Liver (tissue), 9 donors: ENCODE results near the gene RPL26. TPM values are rescaled to one million over a fixed set of nuclear protein-coding genes. Genes with fewer than 3 reads are reported as not detected.

Experiments
- DNase-seq: peaks from one replicate; pipeline ENCODE4 v3.0.0-alpha.2; 2017; ENCODE audit warnings: low spot score
- H3K27ac ChIP-seq, 2 donors: one replicate each; pipeline ENCODE4 v1.7.0; 2013; ENCODE audit warnings: inconsistent platforms in 2 of 2, low read length in 2 of 2, control low read depth in 1 of 2, low read depth in 1 of 2, mild to moderate bottlenecking in 1 of 2
- H3K27me3 ChIP-seq, 4 donors: one replicate each; pipeline versions ENCODE4 v1.6.1 to v1.7.0; 2013; ENCODE audit warnings: low read length in 3 of 4, inconsistent platforms in 1 of 4, mild to moderate bottlenecking in 1 of 4, moderate library complexity in 1 of 4; ENCODE audit not compliant: control insufficient read depth in 4 of 4, insufficient read depth in 4 of 4
- H3K36me3 ChIP-seq, 4 donors: one replicate each; pipeline versions ENCODE4 v1.6.1 to v1.7.0; 2013; ENCODE audit warnings: low read length in 3 of 4, mild to moderate bottlenecking in 3 of 4, low read depth in 1 of 4, moderate library complexity in 1 of 4; ENCODE audit not compliant: control insufficient read depth in 4 of 4, insufficient read depth in 3 of 4
- H3K4me1 ChIP-seq, 4 donors: one replicate each; pipeline versions ENCODE4 v1.6.1 to v1.7.0; 2013; ENCODE audit warnings: low read length in 3 of 4, mild to moderate bottlenecking in 3 of 4, moderate library complexity in 1 of 4; ENCODE audit not compliant: control insufficient read depth in 4 of 4, insufficient read depth in 4 of 4
- H3K4me3 ChIP-seq, 3 donors: one replicate each; pipeline versions ENCODE4 v1.6.1 to v1.7.0; 2013; ENCODE audit warnings: low read length in 3 of 3, control low read depth in 1 of 3, low read depth in 1 of 3, mild to moderate bottlenecking in 1 of 3
- H3K9ac ChIP-seq, 2 donors: one replicate each; pipeline ENCODE4 v1.7.0; 2013; ENCODE audit warnings: low read length in 2 of 2, mild to moderate bottlenecking in 2 of 2, moderate library complexity in 2 of 2, control low read depth in 1 of 2, low read depth in 1 of 2
- H3K9me3 ChIP-seq, 4 donors: one replicate each; pipeline versions ENCODE4 v1.6.1 to v1.7.0; 2013; ENCODE audit warnings: low read length in 3 of 4; ENCODE audit not compliant: control insufficient read depth in 4 of 4
- EGR1 ChIP-seq, 2 donors: IDR thresholded peaks; 2 replicates each; pipeline ENCODE4 v1.6.1; 2016 to 2018; ENCODE audit warnings: antibody characterized with exemption in 2 of 2, low read depth in 2 of 2
- FOXA1 ChIP-seq: IDR thresholded peaks from 2 replicates; pipeline ENCODE4 v1.6.1; 2016; ENCODE audit warnings: antibody characterized with exemption
- FOXA2 ChIP-seq: IDR thresholded peaks from 2 replicates; pipeline ENCODE4 v1.6.1; 2016; ENCODE audit warnings: antibody characterized with exemption
- GABPA ChIP-seq, 2 donors: IDR thresholded peaks in 1 of 2; conservative IDR thresholded peaks in 1 of 2; 2 replicates each; pipeline ENCODE4 v1.6.1; 2016; ENCODE audit warnings: antibody characterized with exemption in 2 of 2, mild to moderate bottlenecking in 1 of 2, moderate library complexity in 1 of 2
- HNF4A ChIP-seq, 2 donors: conservative IDR thresholded peaks; 2 replicates each; pipeline ENCODE4 v1.6.1; 2016; ENCODE audit warnings: antibody characterized with exemption in 2 of 2, mild to moderate bottlenecking in 2 of 2
- HNF4G ChIP-seq: IDR thresholded peaks from 2 replicates; pipeline ENCODE4 v1.6.1; 2016; ENCODE audit warnings: antibody characterized with exemption
- JUND ChIP-seq, 2 donors: IDR thresholded peaks; 2 replicates each; pipeline ENCODE4 v1.6.1; 2016; ENCODE audit warnings: antibody characterized with exemption in 2 of 2
- NR2F2 ChIP-seq: IDR thresholded peaks from 2 replicates; pipeline ENCODE4 v1.6.1; 2016; ENCODE audit warnings: antibody characterized with exemption
- RAD21 ChIP-seq, 2 donors: IDR thresholded peaks; 2 replicates each; pipeline ENCODE4 v1.6.1; 2016; ENCODE audit warnings: antibody characterized with exemption in 2 of 2, mild to moderate bottlenecking in 2 of 2
- RXRA ChIP-seq, 2 donors: IDR thresholded peaks; 2 replicates each; pipeline ENCODE4 v1.6.1; 2017 to 2018; ENCODE audit warnings: antibody characterized with exemption in 2 of 2, mild to moderate bottlenecking in 1 of 2
- SP1 ChIP-seq: IDR thresholded peaks from 2 replicates; pipeline ENCODE4 v1.6.1; 2018; ENCODE audit warnings: antibody characterized with exemption, mild to moderate bottlenecking
- TAF1 ChIP-seq: conservative IDR thresholded peaks from 2 replicates; pipeline ENCODE4 v1.6.1; 2016; ENCODE audit warnings: antibody characterized with exemption, mild to moderate bottlenecking
- YY1 ChIP-seq: IDR thresholded peaks from 2 replicates; pipeline ENCODE4 v1.6.1; 2016; ENCODE audit warnings: antibody characterized with exemption, mild to moderate bottlenecking
- WGBS: extraction: QIAGEN DNeasy Blood & Tissue Kit; methylation state at CpG from one replicate; pipeline ENCODE4 v1.1.7; 2013; 5-methylcytosine and 5-hydroxymethylcytosine counted together
- polyA plus RNA-seq, 2 donors: library from polyadenylated mRNA; stranded (reverse) in 1 of 2; unstranded in 1 of 2; fragments of 200-250 nt in 1 of 2; fragments of >200 nt in 1 of 2; fragmentation: Nextera tagmentation in 1 of 2; extraction: Ambion mirVana in 1 of 2; gene quantifications; one replicate each; pipeline versions ENCODE4 v1.2.1 to v1.2.3, GENCODE V29; 2013 to 2015
- total RNA-seq, 2 donors: library from RNA; depleted of rRNA; stranded (reverse); fragments of >200 nt; gene quantifications; one replicate each; pipeline ENCODE4 v1.2.3, GENCODE V29; 2014
- TF ChIP-seq, protein P1 (sequence below): IDR thresholded peaks from 2 replicates; pipeline ENCODE4 v1.6.1; 2016; ENCODE audit warnings: antibody characterized with exemption
- TF ChIP-seq, protein P2 (sequence below): IDR thresholded peaks from 2 replicates; pipeline ENCODE4 v1.6.1; 2016; ENCODE audit warnings: antibody characterized with exemption
- TF ChIP-seq, protein P3 (sequence below): fragments of 150-350 bp; IDR thresholded peaks from 2 replicates; pipeline ENCODE4 v1.5.1; 2017; ENCODE audit warnings: improper control_type of control experiment, low read depth, low read length; ENCODE audit not compliant: missing input control
- TF ChIP-seq, protein P4 (sequence below): IDR thresholded peaks from 2 replicates; pipeline ENCODE4 v1.6.1; 2016; ENCODE audit warnings: antibody characterized with exemption
- TF ChIP-seq, protein P5 (sequence below): IDR thresholded peaks from 2 replicates; pipeline ENCODE4 v1.6.1; 2016; ENCODE audit warnings: antibody characterized with exemption, mild to moderate bottlenecking
- donor health status: healthy.
- donor health status: healthy.
- donor health status: healthy.
- donor health status: healthy.
- donor health status: healthy.

RPL26 gene
- total and polyA plus RNA-seq, 4 donors, result 309 to 1,192 (median 1,053) TPM

DNA sequence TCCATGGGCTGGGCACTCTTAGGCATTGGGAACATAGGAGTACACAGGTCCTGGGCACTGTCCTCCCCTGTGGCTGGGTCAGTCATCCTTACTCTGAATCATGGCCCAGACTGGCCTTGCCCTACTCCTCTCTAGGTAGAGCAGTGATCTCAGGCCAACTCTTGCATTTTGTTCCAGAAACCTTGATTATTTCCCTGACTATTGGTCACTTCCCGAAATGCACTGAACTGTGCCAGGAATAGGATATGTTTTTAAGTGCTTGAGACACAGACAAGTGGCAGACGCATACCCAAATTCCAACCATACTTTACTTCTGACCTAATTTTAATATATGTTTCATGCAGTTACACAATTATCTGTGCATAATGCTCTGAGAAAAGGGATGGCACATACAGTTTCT, 16.8 kb downstream of the RPL26 start:
- no peak overlapping the region for H3K9ac ChIP-seq
- H3K4me3 ChIP-seq, result no peak overlapping the region
- no peak overlapping the region for H3K27ac ChIP-seq
- no peaks in the 10 kb centered on the region for H3K9me3 ChIP-seq
- DNase-seq, result no peak
- peaks cover 4 to 13% (median 10%) of the 10 kb centered on the region in 4 donors for H3K36me3 ChIP-seq
- TF ChIP-seq YY1 (no peak), RAD21 (IDR thresholded peaks at IDR 0.05) (no peak), FOXA2 (no peak), HNF4A (conservative IDR thresholded peaks at IDR 0.05) (no peak), NR2F2 (no peak), GABPA (IDR thresholded peaks at IDR 0.05 in 1 of 2, conservative IDR thresholded peaks at IDR 0.05 in 1 of 2) (no peak), HNF4G (no peak), TAF1 (no peak)
- TF ChIP-seq, protein P1, sequence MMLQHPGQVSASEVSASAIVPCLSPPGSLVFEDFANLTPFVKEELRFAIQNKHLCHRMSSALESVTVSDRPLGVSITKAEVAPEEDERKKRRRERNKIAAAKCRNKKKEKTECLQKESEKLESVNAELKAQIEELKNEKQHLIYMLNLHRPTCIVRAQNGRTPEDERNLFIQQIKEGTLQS, result no peak
- TF ChIP-seq, protein P2, sequence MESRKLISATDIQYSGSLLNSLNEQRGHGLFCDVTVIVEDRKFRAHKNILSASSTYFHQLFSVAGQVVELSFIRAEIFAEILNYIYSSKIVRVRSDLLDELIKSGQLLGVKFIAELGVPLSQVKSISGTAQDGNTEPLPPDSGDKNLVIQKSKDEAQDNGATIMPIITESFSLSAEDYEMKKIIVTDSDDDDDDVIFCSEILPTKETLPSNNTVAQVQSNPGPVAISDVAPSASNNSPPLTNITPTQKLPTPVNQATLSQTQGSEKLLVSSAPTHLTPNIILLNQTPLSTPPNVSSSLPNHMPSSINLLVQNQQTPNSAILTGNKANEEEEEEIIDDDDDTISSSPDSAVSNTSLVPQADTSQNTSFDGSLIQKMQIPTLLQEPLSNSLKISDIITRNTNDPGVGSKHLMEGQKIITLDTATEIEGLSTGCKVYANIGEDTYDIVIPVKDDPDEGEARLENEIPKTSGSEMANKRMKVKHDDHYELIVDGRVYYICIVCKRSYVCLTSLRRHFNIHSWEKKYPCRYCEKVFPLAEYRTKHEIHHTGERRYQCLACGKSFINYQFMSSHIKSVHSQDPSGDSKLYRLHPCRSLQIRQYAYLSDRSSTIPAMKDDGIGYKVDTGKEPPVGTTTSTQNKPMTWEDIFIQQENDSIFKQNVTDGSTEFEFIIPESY, result no peak
- TF ChIP-seq, protein P3, sequence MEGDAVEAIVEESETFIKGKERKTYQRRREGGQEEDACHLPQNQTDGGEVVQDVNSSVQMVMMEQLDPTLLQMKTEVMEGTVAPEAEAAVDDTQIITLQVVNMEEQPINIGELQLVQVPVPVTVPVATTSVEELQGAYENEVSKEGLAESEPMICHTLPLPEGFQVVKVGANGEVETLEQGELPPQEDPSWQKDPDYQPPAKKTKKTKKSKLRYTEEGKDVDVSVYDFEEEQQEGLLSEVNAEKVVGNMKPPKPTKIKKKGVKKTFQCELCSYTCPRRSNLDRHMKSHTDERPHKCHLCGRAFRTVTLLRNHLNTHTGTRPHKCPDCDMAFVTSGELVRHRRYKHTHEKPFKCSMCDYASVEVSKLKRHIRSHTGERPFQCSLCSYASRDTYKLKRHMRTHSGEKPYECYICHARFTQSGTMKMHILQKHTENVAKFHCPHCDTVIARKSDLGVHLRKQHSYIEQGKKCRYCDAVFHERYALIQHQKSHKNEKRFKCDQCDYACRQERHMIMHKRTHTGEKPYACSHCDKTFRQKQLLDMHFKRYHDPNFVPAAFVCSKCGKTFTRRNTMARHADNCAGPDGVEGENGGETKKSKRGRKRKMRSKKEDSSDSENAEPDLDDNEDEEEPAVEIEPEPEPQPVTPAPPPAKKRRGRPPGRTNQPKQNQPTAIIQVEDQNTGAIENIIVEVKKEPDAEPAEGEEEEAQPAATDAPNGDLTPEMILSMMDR, result no peak
- TF ChIP-seq, protein P4, sequence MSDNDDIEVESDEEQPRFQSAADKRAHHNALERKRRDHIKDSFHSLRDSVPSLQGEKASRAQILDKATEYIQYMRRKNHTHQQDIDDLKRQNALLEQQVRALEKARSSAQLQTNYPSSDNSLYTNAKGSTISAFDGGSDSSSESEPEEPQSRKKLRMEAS, result no peak
- H3K27me3 ChIP-seq, result no peaks in the 10 kb centered on the region
- 85% methylated on average over 2 of the region's 2 CpGs for WGBS
- H3K4me1 ChIP-seq, result no peaks in the 10 kb centered on the region

DNA sequence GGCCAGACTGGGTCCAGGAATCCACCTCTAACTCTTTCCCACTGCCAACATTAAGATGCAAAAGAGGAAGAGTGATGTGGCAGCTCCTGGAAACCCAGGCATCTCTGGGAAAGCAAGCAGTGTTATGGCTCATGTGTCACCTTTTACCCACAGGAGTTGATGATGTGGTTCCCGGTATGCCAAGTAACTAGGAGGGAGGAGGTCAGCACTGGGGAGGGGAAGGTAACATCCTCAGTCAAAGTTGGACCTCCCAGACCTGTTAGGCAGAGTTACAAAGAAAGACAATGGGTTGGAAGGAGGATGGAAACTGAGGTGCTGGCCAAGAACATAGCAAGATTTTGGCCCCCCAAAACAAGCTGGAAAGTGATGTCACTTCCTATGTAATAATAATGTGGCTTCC, 17.9 kb downstream of the RPL26 start:
- TF ChIP-seq SP1, result no peak
- no peak for TF ChIP-seq JUND (IDR thresholded peaks at IDR 0.05)
- TF ChIP-seq FOXA2, result no peak
- TF ChIP-seq, protein P2, result no peak
- no peak for TF ChIP-seq YY1
- TF ChIP-seq, protein P5, sequence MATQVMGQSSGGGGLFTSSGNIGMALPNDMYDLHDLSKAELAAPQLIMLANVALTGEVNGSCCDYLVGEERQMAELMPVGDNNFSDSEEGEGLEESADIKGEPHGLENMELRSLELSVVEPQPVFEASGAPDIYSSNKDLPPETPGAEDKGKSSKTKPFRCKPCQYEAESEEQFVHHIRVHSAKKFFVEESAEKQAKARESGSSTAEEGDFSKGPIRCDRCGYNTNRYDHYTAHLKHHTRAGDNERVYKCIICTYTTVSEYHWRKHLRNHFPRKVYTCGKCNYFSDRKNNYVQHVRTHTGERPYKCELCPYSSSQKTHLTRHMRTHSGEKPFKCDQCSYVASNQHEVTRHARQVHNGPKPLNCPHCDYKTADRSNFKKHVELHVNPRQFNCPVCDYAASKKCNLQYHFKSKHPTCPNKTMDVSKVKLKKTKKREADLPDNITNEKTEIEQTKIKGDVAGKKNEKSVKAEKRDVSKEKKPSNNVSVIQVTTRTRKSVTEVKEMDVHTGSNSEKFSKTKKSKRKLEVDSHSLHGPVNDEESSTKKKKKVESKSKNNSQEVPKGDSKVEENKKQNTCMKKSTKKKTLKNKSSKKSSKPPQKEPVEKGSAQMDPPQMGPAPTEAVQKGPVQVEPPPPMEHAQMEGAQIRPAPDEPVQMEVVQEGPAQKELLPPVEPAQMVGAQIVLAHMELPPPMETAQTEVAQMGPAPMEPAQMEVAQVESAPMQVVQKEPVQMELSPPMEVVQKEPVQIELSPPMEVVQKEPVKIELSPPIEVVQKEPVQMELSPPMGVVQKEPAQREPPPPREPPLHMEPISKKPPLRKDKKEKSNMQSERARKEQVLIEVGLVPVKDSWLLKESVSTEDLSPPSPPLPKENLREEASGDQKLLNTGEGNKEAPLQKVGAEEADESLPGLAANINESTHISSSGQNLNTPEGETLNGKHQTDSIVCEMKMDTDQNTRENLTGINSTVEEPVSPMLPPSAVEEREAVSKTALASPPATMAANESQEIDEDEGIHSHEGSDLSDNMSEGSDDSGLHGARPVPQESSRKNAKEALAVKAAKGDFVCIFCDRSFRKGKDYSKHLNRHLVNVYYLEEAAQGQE, result no peak
- no peak for TF ChIP-seq GABPA (IDR thresholded peaks at IDR 0.05 in 1 of 2, conservative IDR thresholded peaks at IDR 0.05 in 1 of 2)
- TF ChIP-seq, protein P1, result no peak
- no peak for TF ChIP-seq EGR1 (IDR thresholded peaks at IDR 0.05; ENCODE audit: low read depth in 2 of 2)
- no peak for TF ChIP-seq HNF4A (conservative IDR thresholded peaks at IDR 0.05)
- TF ChIP-seq NR2F2, result no peak
- TF ChIP-seq, protein P4, result no peak
- TF ChIP-seq, protein P3, result no peak
- no peak for TF ChIP-seq HNF4G
- TF ChIP-seq RXRA (IDR thresholded peaks at IDR 0.05), result no peak
- TF ChIP-seq RAD21 (IDR thresholded peaks at IDR 0.05), result no peak
- TF ChIP-seq TAF1, result no peak
- TF ChIP-seq FOXA1, result no peak
- H3K4me1 ChIP-seq, result no peaks in the 10 kb centered on the region
- no peaks in the 10 kb centered on the region for H3K9me3 ChIP-seq
- H3K27ac ChIP-seq, result no peak overlapping the region
- no peak overlapping the region for H3K9ac ChIP-seq
- DNase-seq, result no peak
- no peak overlapping the region for H3K4me3 ChIP-seq
- H3K36me3 ChIP-seq, result peaks cover 4 to 12% (median 9%) of the 10 kb centered on the region in 4 donors
- H3K27me3 ChIP-seq, result no peaks in the 10 kb centered on the region
- 71% methylated on average over 1 of the region's 1 CpG for WGBS
